CD14-positive monocyte (primary cell): ENCODE results near the gene DYNLT4. TPM values are rescaled to one million over a fixed set of nuclear protein-coding genes. Genes with fewer than 3 reads are reported as not detected.
A peak's percentile ranks its signal among the peaks of the same experiment; 100 is the strongest.

Source experiments
- DNase-seq, 3 donors: peaks; one replicate each; pipeline ENCODE4 v3.0.0-alpha.2; 2011 to 2022
- H2AFZ ChIP-seq: 2 replicates; pipeline ENCODE4 v1.6.0; 2012; ENCODE audit warnings: mild to moderate bottlenecking, low read depth, low read length, inconsistent platforms; ENCODE audit not compliant: insufficient read depth, poor library complexity, severe bottlenecking
- H3K27ac ChIP-seq, 2 donors: 1 replicate in 1 of 2; 2 replicates in 1 of 2; pipeline ENCODE4 v1.5.1; 2012 to 2013; ENCODE audit warnings: low read length in 2 of 2, control low read depth in 1 of 2, inconsistent platforms in 1 of 2, low read depth in 1 of 2, mild to moderate bottlenecking in 1 of 2
- H3K27me3 ChIP-seq, 2 donors: one replicate each; pipeline versions ENCODE4 v1.6.0 to v1.6.1; 2011 to 2013; ENCODE audit warnings: low read length in 2 of 2; ENCODE audit not compliant: control insufficient read depth in 2 of 2, insufficient read depth in 2 of 2
- H3K36me3 ChIP-seq, 2 donors: replicated peaks in 1 of 2; 1 replicate in 1 of 2; 2 replicates in 1 of 2; pipeline versions ENCODE4 v1.5.1 to v1.6.1; 2012 to 2013; ENCODE audit warnings: low read length in 2 of 2, control low read depth in 1 of 2, inconsistent platforms in 1 of 2, mild to moderate bottlenecking in 1 of 2; ENCODE audit not compliant: insufficient read depth in 2 of 2, control insufficient read depth in 1 of 2
- H3K4me1 ChIP-seq, 2 donors: 1 replicate in 1 of 2; 2 replicates in 1 of 2; pipeline versions ENCODE4 v1.5.1 to v1.6.1; 2012 to 2013; ENCODE audit warnings: low read length in 2 of 2, control low read depth in 1 of 2, inconsistent platforms in 1 of 2, mild to moderate bottlenecking in 1 of 2, moderate library complexity in 1 of 2; ENCODE audit not compliant: insufficient read depth in 2 of 2, control insufficient read depth in 1 of 2
- H3K4me2 ChIP-seq: replicated peaks from 2 replicates; pipeline ENCODE3; 2012; ENCODE audit warnings: low read length, moderate library complexity, mild to moderate bottlenecking; ENCODE audit not compliant: poor library complexity, severe bottlenecking; ENCODE audit errors: extremely low read depth
- H3K4me3 ChIP-seq, 3 experiments: fragments of 200-600 bp in 1 of 3; sonication (generic) in 1 of 3; replicated peaks in 1 of 3; 1 replicate in 2 of 3; 2 replicates in 1 of 3; pipeline ENCODE4 v1.5.1; 2011 to 2013; ENCODE audit warnings: low read length in 3 of 3, mild to moderate bottlenecking in 3 of 3, control low read depth in 2 of 3, low read depth in 2 of 3, inconsistent platforms in 1 of 3, moderate library complexity in 1 of 3
- H3K79me2 ChIP-seq: 2 replicates; pipeline ENCODE4 v1.6.0; 2012; ENCODE audit warnings: mild to moderate bottlenecking, control low read depth, inconsistent platforms, low read length, moderate library complexity; ENCODE audit not compliant: insufficient read depth
- H3K9ac ChIP-seq: 2 replicates; pipeline ENCODE4 v1.6.0; 2017; ENCODE audit warnings: low read length, mild to moderate bottlenecking; ENCODE audit not compliant: insufficient read depth, poor library complexity, severe bottlenecking
- H3K9me3 ChIP-seq, 2 donors: replicated peaks in 1 of 2; 1 replicate in 1 of 2; 2 replicates in 1 of 2; pipeline versions ENCODE4 v1.5.1 to v1.6.1; 2012 to 2013; ENCODE audit warnings: low read length in 2 of 2, control low read depth in 1 of 2; ENCODE audit not compliant: control insufficient read depth in 1 of 2, insufficient read depth in 1 of 2
- H4K20me1 ChIP-seq: 2 replicates; pipeline ENCODE4 v1.6.0; 2012; ENCODE audit warnings: mild to moderate bottlenecking, low read length, control low read depth, moderate library complexity; ENCODE audit not compliant: insufficient read depth
- H3K27ac Mint-ChIP-seq, 7 donors: one replicate each; pipeline ENCODE4 v1.8.0; 2020; ENCODE audit warnings: mild to moderate bottlenecking in 7 of 7, mixed read lengths in 7 of 7, moderate library complexity in 6 of 7, inconsistent platforms in 2 of 7
- H3K27me3 Mint-ChIP-seq, 3 donors: one replicate each; pipeline ENCODE4 v1.8.0; 2021 to 2022; ENCODE audit warnings: low read depth in 3 of 3, mild to moderate bottlenecking in 3 of 3, mixed read lengths in 3 of 3, moderate library complexity in 3 of 3, inconsistent platforms in 1 of 3
- H3K36me3 Mint-ChIP-seq, 2 donors: one replicate each; pipeline ENCODE4 v1.8.0; 2020; ENCODE audit warnings: mixed read lengths in 2 of 2, inconsistent platforms in 1 of 2, mild to moderate bottlenecking in 1 of 2
- H3K4me1 Mint-ChIP-seq: one replicate; pipeline ENCODE4 v1.8.0; 2020; ENCODE audit warnings: mild to moderate bottlenecking, mixed read lengths
- H3K4me3 Mint-ChIP-seq, 2 donors: one replicate each; pipeline ENCODE4 v1.8.0; 2020; ENCODE audit warnings: mild to moderate bottlenecking in 2 of 2, mixed read lengths in 2 of 2, moderate library complexity in 1 of 2
- H3K9me3 Mint-ChIP-seq, 7 donors: one replicate each; pipeline ENCODE4 v1.8.0; 2020 to 2022; ENCODE audit warnings: mixed read lengths in 7 of 7, mild to moderate bottlenecking in 6 of 7, moderate library complexity in 6 of 7, inconsistent platforms in 2 of 7
- WGBS: methylation state at CpG from one replicate; pipeline ENCODE4 v1.1.5; 2013; ENCODE audit warnings: missing lambda C conversion rate; ENCODE audit not compliant: insufficient coverage; 5-methylcytosine and 5-hydroxymethylcytosine counted together
- intact Hi-C, 2 donors: fragments of 100-400 bp; cut with micrococcal nuclease; formaldehyde crosslinking; loops; one replicate each; pipeline versions ENCODE4 v1.15.0 to v1.15.1; 2023
- polyA plus RNA-seq, 3 donors: library from polyadenylated mRNA; depleted of rRNA in 1 of 3; unstranded in 2 of 3; stranded (reverse) in 1 of 3; fragments of 300-500 nt in 2 of 3; fragments of >200 nt in 1 of 3; fragmentation: Illumina TruSeq in 2 of 3; gene quantifications; 1 replicate in 2 of 3; 2 replicates in 1 of 3; pipeline ENCODE4 v1.2.3, GENCODE V29; 2012 to 2021
- TF ChIP-seq, protein P1 (sequence below): fragments of 200-600 bp; IDR thresholded peaks from one replicate; pipeline ENCODE4 v1.8.0; 2022; ENCODE audit warnings: antibody characterized with exemption, mild to moderate bottlenecking

The DYNLT4 gene
- polyA plus RNA-seq, 3 donors, result 0.91 to 2.8 (median 2.2) TPM

DNA sequence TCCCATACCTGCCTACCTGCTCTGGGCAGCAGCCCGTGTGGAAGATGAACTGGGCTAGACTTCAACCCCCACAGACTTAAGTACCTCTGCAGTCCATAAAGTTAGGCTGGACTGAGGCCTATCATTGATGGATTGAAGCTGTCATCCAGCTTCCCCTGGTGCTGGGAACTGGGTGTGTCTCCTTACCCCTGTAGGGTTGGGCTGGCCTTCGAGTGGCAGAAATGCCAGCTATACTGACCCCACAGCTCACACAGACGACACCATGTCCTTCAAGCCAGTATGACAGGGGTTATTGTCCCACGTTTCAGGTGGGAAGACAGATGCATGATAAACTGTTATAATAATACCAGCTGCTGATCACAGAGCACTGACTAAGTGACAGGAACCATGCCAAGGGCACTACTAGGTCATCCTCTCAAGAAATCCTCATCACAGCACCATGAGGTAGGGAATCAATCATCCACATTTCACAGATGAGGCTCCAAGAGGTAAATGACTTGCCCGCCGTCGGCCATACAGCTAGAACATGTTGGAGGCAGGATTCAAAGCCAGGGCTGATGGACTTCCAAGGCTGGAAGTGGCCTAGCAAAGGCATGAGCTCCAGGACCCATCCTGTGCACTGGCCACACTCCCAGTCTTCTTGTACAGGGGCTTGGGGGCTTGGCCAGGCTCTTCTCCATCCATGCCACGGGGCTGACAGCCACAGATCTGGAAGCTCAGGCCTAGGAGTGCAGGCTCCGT, 18.9 kb downstream of the DYNLT4 start, which contains the start of gene BEST4:
Gene BEST4, minus strand, starts transcription at position 51 of the 741 bp plus-strand sequence. CDS start 465 bp downstream, outside the sequence.
- peak within 1 kb of the TSS in 2 of 7 donors; percentile 14 to 54 for H3K27ac Mint-ChIP-seq
- Histone ChIP-seq H3K4me2 (no peak within 1 kb of the TSS), H3K4me1 (peaks cover 23 to 24% of the 10 kb centered on the region in 2 donors), H3K9ac (no peak within 1 kb of the TSS), H3K27ac (no peak within 1 kb of the TSS), H3K79me2 (no peaks in the 10 kb centered on the region), H3K4me3 (no peak within 1 kb of the TSS), H2AFZ (no peak within 1 kb of the TSS), H3K9me3 (no peaks in the 10 kb centered on the region), H3K36me3 (no peaks in the 10 kb centered on the region), H3K27me3 (peaks cover 0 to 3% of the 10 kb centered on the region in 2 donors), H4K20me1 (no peaks in the 10 kb centered on the region)
- intact Hi-C loops, result loop anchor here (5.0 to 10.0 kb wide), 2 partner anchors 39 to 227 kb away; partner anchors contain the start of genes HECTD3 (in 1 of the 2) and UROD (in 1 of the 2)
- no peak within 1 kb of the TSS for H3K4me3 Mint-ChIP-seq
- peaks cover 0 to 2% (median 0%) of the 10 kb centered on the region in 7 donors for H3K9me3 Mint-ChIP-seq
- H3K4me1 Mint-ChIP-seq, result peaks cover 26% of the 10 kb centered on the region
- peaks cover 0 to 5% of the 10 kb centered on the region in 2 donors for H3K36me3 Mint-ChIP-seq
- 91% methylated on average over 5 of the region's 9 CpGs for WGBS
- H3K27me3 Mint-ChIP-seq, result peaks cover 7 to 12% (median 12%) of the 10 kb centered on the region in 3 donors
- no peak for DNase-seq
- TF ChIP-seq, protein P1, sequence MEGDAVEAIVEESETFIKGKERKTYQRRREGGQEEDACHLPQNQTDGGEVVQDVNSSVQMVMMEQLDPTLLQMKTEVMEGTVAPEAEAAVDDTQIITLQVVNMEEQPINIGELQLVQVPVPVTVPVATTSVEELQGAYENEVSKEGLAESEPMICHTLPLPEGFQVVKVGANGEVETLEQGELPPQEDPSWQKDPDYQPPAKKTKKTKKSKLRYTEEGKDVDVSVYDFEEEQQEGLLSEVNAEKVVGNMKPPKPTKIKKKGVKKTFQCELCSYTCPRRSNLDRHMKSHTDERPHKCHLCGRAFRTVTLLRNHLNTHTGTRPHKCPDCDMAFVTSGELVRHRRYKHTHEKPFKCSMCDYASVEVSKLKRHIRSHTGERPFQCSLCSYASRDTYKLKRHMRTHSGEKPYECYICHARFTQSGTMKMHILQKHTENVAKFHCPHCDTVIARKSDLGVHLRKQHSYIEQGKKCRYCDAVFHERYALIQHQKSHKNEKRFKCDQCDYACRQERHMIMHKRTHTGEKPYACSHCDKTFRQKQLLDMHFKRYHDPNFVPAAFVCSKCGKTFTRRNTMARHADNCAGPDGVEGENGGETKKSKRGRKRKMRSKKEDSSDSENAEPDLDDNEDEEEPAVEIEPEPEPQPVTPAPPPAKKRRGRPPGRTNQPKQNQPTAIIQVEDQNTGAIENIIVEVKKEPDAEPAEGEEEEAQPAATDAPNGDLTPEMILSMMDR, result no peak

DNA sequence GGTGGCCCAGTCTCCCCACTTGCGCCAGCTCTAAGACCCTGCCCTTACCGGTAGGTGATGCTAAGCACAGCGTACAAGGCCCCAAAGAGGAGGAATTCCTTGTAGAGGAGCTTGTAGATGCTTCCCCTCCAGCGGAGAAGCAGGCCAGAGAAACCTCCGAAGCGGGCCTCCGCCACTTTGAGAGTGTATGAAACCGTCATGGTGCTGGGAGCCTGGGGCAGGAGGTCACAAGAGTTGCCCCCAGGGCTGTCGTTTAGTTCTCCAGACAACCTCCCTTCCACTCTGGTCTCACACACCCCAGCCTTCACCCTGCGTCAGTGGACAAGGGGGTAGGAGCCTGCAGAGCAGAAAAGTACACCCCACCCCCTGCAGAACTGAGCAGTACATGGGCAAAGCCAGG, 19.6 kb downstream of the DYNLT4 start:
- H3K4me3 Mint-ChIP-seq, result no peak overlapping the region
- no peak overlapping the region for H3K27ac Mint-ChIP-seq
- Histone ChIP-seq H4K20me1 (no peaks in the 10 kb centered on the region), H3K9ac (no peak overlapping the region), H2AFZ (no peak overlapping the region), H3K36me3 (no peaks in the 10 kb centered on the region), H3K4me2 (no peak overlapping the region), H3K27ac (no peak overlapping the region), H3K79me2 (no peaks in the 10 kb centered on the region), H3K4me1 (peaks cover 23 to 24% of the 10 kb centered on the region in 2 donors), H3K27me3 (peaks cover 0 to 3% of the 10 kb centered on the region in 2 donors), H3K9me3 (no peaks in the 10 kb centered on the region), H3K4me3 (no peak overlapping the region)
- peaks cover 0 to 6% of the 10 kb centered on the region in 2 donors for H3K36me3 Mint-ChIP-seq
- peaks cover 26% of the 10 kb centered on the region for H3K4me1 Mint-ChIP-seq
- peaks cover 0 to 2% (median 0%) of the 10 kb centered on the region in 7 donors for H3K9me3 Mint-ChIP-seq
- intact Hi-C loops, result loop anchor here (5.0 to 10.0 kb wide), 2 partner anchors 40 to 227 kb away; partner anchors contain the start of genes HECTD3 (in 1 of the 2) and UROD (in 1 of the 2)
- peaks cover 7 to 12% (median 12%) of the 10 kb centered on the region in 3 donors for H3K27me3 Mint-ChIP-seq
- 95% methylated on average over 7 of the region's 10 CpGs for WGBS
- DNase-seq, result no peak
- TF ChIP-seq, protein P1, result no peak
